HepG2 (cell line): Measurements from ENCODE around the gene LRR1. TPM values are rescaled to one million over a fixed set of nuclear protein-coding genes. Genes with fewer than 3 reads are reported as not detected.

Source experiments
- ASH2L ChIP-seq: fragments of 300-600, 200-600 bp; sonication (generic); IDR thresholded peaks from 2 replicates; pipeline ENCODE4 v1.7.0; 2017; ENCODE audit warnings: low read depth, mild to moderate bottlenecking, moderate library complexity, mixed read lengths, low read length; ENCODE audit not compliant: insufficient read length
- CC2D1A ChIP-seq: sonication (generic); formaldehyde crosslinking; IDR thresholded peaks from 2 replicates; pipeline ENCODE4 v1.8.1; 2023; ENCODE audit warnings: mild to moderate bottlenecking, missing genetic modification reagents
- CEBPG ChIP-seq: IDR thresholded peaks from 2 replicates; pipeline ENCODE4 v1.6.1; 2016
- DMAP1 ChIP-seq: IDR thresholded peaks from 2 replicates; pipeline ENCODE4 v1.6.1; 2016
- FOXK2 ChIP-seq: fragments of 450-650 bp; IDR thresholded peaks from 2 replicates; pipeline ENCODE4 v1.6.1; 2016
- HMGA1 ChIP-seq: sonication (generic); formaldehyde crosslinking; conservative IDR thresholded peaks from 2 replicates; pipeline ENCODE4 v1.4.0; 2020; ENCODE audit warnings: missing genetic modification reagents
- HNF1B ChIP-seq: sonication (generic); formaldehyde crosslinking; IDR thresholded peaks from 2 replicates; pipeline ENCODE4 v1.5.1; 2020; ENCODE audit warnings: mild to moderate bottlenecking, moderate library complexity, missing genetic modification reagents
- ISL2 ChIP-seq: sonication (generic); formaldehyde crosslinking; IDR thresholded peaks from 2 replicates; pipeline ENCODE4 v1.5.0; 2020; ENCODE audit warnings: missing genetic modification reagents
- MLX ChIP-seq: IDR thresholded peaks from 2 replicates; pipeline ENCODE4 v1.6.1; 2016
- MXI1 ChIP-seq: IDR thresholded peaks from 3 replicates; pipeline ENCODE4 v1.6.1; 2012; ENCODE audit warnings: low read depth, low read length, inconsistent platforms, borderline replicate concordance
- PAWR ChIP-seq: sonication (generic); formaldehyde crosslinking; IDR thresholded peaks from 2 replicates; pipeline ENCODE4 v1.4.0; 2020; ENCODE audit warnings: missing genetic modification reagents, mild to moderate bottlenecking, borderline replicate concordance
- POLR2A ChIP-seq, 2 experiments: IDR thresholded peaks; 2 replicates each; pipeline ENCODE4 v1.6.1; 2011; ENCODE audit warnings: low read depth in 2 of 2, low read length in 2 of 2, mild to moderate bottlenecking in 1 of 2, moderate library complexity in 1 of 2; ENCODE audit not compliant: insufficient read depth in 1 of 2
- POLR2AphosphoS5 ChIP-seq: IDR thresholded peaks from 2 replicates; pipeline ENCODE4 v1.6.1; 2012; ENCODE audit warnings: low read depth, low read length
- SRY ChIP-seq: sonication (generic); formaldehyde crosslinking; IDR thresholded peaks from 2 replicates; pipeline ENCODE4 v1.8.0; 2022; ENCODE audit warnings: mild to moderate bottlenecking, missing genetic modification reagents
- TAF1 ChIP-seq: sonication (generic); formaldehyde crosslinking; IDR thresholded peaks from 2 replicates; pipeline ENCODE4 v1.4.0; 2020; ENCODE audit warnings: missing genetic modification reagents
- TBX2 ChIP-seq: sonication (generic); formaldehyde crosslinking; IDR thresholded peaks from 2 replicates; pipeline ENCODE4 v1.5.0; 2020; ENCODE audit warnings: missing genetic modification reagents, mild to moderate bottlenecking, borderline replicate concordance
- TP53 ChIP-seq: sonication (generic); formaldehyde crosslinking; conservative IDR thresholded peaks from 2 replicates; pipeline ENCODE4 v1.4.0; 2020; ENCODE audit warnings: missing genetic modification reagents
- ZFX ChIP-seq: sonication (generic); formaldehyde crosslinking; IDR thresholded peaks from 2 replicates; pipeline ENCODE4 v1.4.0; 2020; ENCODE audit warnings: mild to moderate bottlenecking, low read depth, missing genetic modification reagents, moderate library complexity
- ZMAT3 ChIP-seq: sonication (generic); formaldehyde crosslinking; conservative IDR thresholded peaks from 2 replicates; pipeline ENCODE4 v1.7.0; 2021; ENCODE audit warnings: missing genetic modification reagents
- ZMYM3 ChIP-seq: sonication (generic); formaldehyde crosslinking; IDR thresholded peaks from 2 replicates; pipeline ENCODE4 v1.5.1; 2020; ENCODE audit warnings: mild to moderate bottlenecking, missing genetic modification reagents
- ZNF205 ChIP-seq: IDR thresholded peaks from 2 replicates; pipeline ENCODE4 v1.6.1; 2018; ENCODE audit warnings: missing biosample characterization, missing genetic modification reagents
- ZNF263 ChIP-seq: sonication (generic); formaldehyde crosslinking; IDR thresholded peaks from 2 replicates; pipeline ENCODE4 v1.4.0; 2020; ENCODE audit warnings: missing genetic modification reagents
- ZNF329 ChIP-seq: sonication (generic); formaldehyde crosslinking; IDR thresholded peaks from 2 replicates; pipeline ENCODE4 v1.9.0; 2021; ENCODE audit warnings: low read depth, mild to moderate bottlenecking, missing genetic modification reagents
- ZNF33A ChIP-seq: sonication (generic); formaldehyde crosslinking; IDR thresholded peaks from 2 replicates; pipeline ENCODE4 v1.5.1; 2020; ENCODE audit warnings: missing genetic modification reagents, mild to moderate bottlenecking, moderate library complexity, borderline replicate concordance
- ZNF501 ChIP-seq: sonication (generic); formaldehyde crosslinking; IDR thresholded peaks from 2 replicates; pipeline ENCODE4 v1.5.1; 2020; ENCODE audit warnings: mild to moderate bottlenecking, moderate library complexity, missing genetic modification reagents
- ZNF567 ChIP-seq: sonication (generic); formaldehyde crosslinking; IDR thresholded peaks from 2 replicates; pipeline ENCODE4 v1.8.1; 2023; ENCODE audit warnings: mild to moderate bottlenecking, missing genetic modification reagents, borderline replicate concordance
- ZNF574 ChIP-seq: sonication (generic); formaldehyde crosslinking; IDR thresholded peaks from 2 replicates; pipeline ENCODE4 v1.4.0; 2020; ENCODE audit warnings: missing genetic modification reagents
- ZNF619 ChIP-seq: sonication (generic); formaldehyde crosslinking; IDR thresholded peaks from 2 replicates; pipeline ENCODE4 v1.4.0; 2020; ENCODE audit warnings: mild to moderate bottlenecking, missing genetic modification reagents
- ZNF629 ChIP-seq: sonication (generic); formaldehyde crosslinking; conservative IDR thresholded peaks from 2 replicates; pipeline ENCODE4 v1.5.0; 2020; ENCODE audit warnings: missing genetic modification reagents
- ZNF777 ChIP-seq: sonication (generic); formaldehyde crosslinking; IDR thresholded peaks from 2 replicates; pipeline ENCODE4 v1.4.0; 2020; ENCODE audit warnings: missing genetic modification reagents
- ZSCAN30 ChIP-seq: sonication (generic); formaldehyde crosslinking; IDR thresholded peaks from 2 replicates; pipeline ENCODE4 v1.5.0; 2020; ENCODE audit warnings: mild to moderate bottlenecking, missing genetic modification reagents
- polyA plus RNA-seq, 8 experiments: library from polyadenylated mRNA; depleted of rRNA in 3 of 8; stranded (reverse) in 7 of 8; unstranded in 1 of 8; fragments of >200 nt; fragmentation: Illumina TruSeq in 4 of 8; extraction: Trizol in 4 of 8; gene quantifications; 2 replicates each; pipeline versions ENCODE4 v1.2.1 to v1.2.3, GENCODE V29; 2011 to 2016; ENCODE audit warnings: low read depth in 4 of 8, missing spikeins in 1 of 8, mixed read lengths in 1 of 8; ENCODE audit not compliant: insufficient read depth in 1 of 8
- total RNA-seq, 5 experiments: library from RNA; depleted of rRNA; stranded (reverse); fragments of >200 nt; fragmentation: Illumina TruSeq; extraction: Trizol; gene quantifications; 2 replicates each; pipeline ENCODE4 v1.2.3, GENCODE V29; 2016; ENCODE audit warnings: low read depth in 1 of 5

LRR1 gene
- total and polyA plus RNA-seq, 2 of the 13 experiments (the other 11 are each of a cell fraction or from before 2014, with no cell fraction given) = 7.0 to 36.2 TPM

- TF ChIP-seq HNF1B (CRISPR knock-in tag) (peak; percentile 43; the same call in 1 of the 2 replicates), ZNF501 (CRISPR knock-in tag) (0 out of 2 replicates have a peak, but pooled peaks have one; percentile 33), ZNF33A (CRISPR knock-in tag) (0 out of 2 replicates have a peak, but pooled peaks have one; percentile 52), HMGA1 (CRISPR knock-in tag) (no peak), DMAP1 (CRISPR knock-in tag) (0 out of 2 replicates have a peak, but pooled peaks have one; percentile 36), ZNF777 (CRISPR knock-in tag) (no peak), POLR2A (IDR thresholded peaks at IDR 0.05; ENCODE audit: insufficient read depth in 1 of 2, low read depth in 2 of 2, low read length in 2 of 2) (peak in 1 of 2 experiments; percentile 40; a peak in 1 of 4 replicates), PAWR (CRISPR knock-in tag) (no peak), CEBPG (CRISPR knock-in tag) (peak; percentile 90), ASH2L (peak; percentile 67), SRY (CRISPR knock-in tag) (no peak), POLR2AphosphoS5 (peak; percentile 33; the same call in 1 of the 2 replicates), ZNF629 (CRISPR knock-in tag) (peak; percentile 48), FOXK2 (peak; percentile 81), ZFX (CRISPR knock-in tag) (peak; percentile 37; the same call in 1 of the 2 replicates), MXI1 (peak; percentile 84; the same call in 1 of the 3 replicates), ZNF567 (0 out of 2 replicates have a peak, but pooled peaks have one; percentile 31), ZNF329 (CRISPR knock-in tag) (no peak), ZNF574 (CRISPR knock-in tag) (peak; percentile 81), ISL2 (CRISPR knock-in tag) (peak; percentile 94), TAF1 (CRISPR knock-in tag) (no peak), CC2D1A (CRISPR knock-in tag) (no peak), TBX2 (CRISPR knock-in tag) (peak; percentile 93), ZNF263 (CRISPR knock-in tag) (no peak), ZNF619 (peak; percentile 34; the same call in 1 of the 2 replicates), ZMAT3 (CRISPR knock-in tag) (no peak), TP53 (CRISPR knock-in tag) (no peak), ZSCAN30 (CRISPR knock-in tag) (no peak), ZNF205 (CRISPR knock-in tag) (0 out of 2 replicates have a peak, but pooled peaks have one; percentile 38), MLX (CRISPR knock-in tag) (peak; percentile 94), ZMYM3 (CRISPR knock-in tag) (peak; percentile 93)
These were observed 43.0 kb downstream of the LRR1 start (continued) for GRCh38 chr14:49641697-49642129.
